Right kidney (tissue), 9 donors: Measurements from ENCODE around the gene TBC1D3H.
"Not testable (repeated sequence)": the region's sequence is repeated elsewhere in the genome, so short reads cannot be mapped to it uniquely, and the experiment has no call there.

Experiments
- DNase-seq: peaks from one replicate; pipeline ENCODE4 v3.0.0-alpha.2; 2016
- long read RNA-seq, 8 donors: transcript quantifications; one replicate each; lab custom pipeline, GENCODE V29; 2026

TBC1D3H gene
- long read RNA-seq, donor 1 = 0 reads
- long read RNA-seq, donor 2 = 0 reads
- long read RNA-seq, donor 3 = 0 reads
- long read RNA-seq, donor 4 = 0 reads
- long read RNA-seq, donor 5 = 0 reads
- long read RNA-seq, donor 6 = 0 reads
- long read RNA-seq, donor 7 = 0 reads
- long read RNA-seq, donor 8 = 0 reads

GRCh38 chr17:36388385-36389245, at the start of gene TBC1D3H:
TBC1D3H (minus strand) TSS chr17:36388435; CDS start chr17:36386895, 1,540 bp downstream.
- not testable (repeated sequence) for DNase-seq

- DNase-seq = not testable (repeated sequence)
Observed at GRCh38 chr17:36428891-36429290, 40.7 kb upstream of the TBC1D3H start.

GRCh38 chr17:36415180-36415941, 27.1 kb upstream of the TBC1D3H start:
- DNase-seq = not testable (repeated sequence)

- not testable (repeated sequence) for DNase-seq
Observed at GRCh38 chr17:36390943-36391645, 2.9 kb upstream of the TBC1D3H start.

- DNase-seq = not testable (repeated sequence)
Observed at GRCh38 chr17:36375938-36376337, 12.3 kb downstream of the TBC1D3H start.

- DNase-seq = not testable (repeated sequence)
Observed at GRCh38 chr17:36362496-36362895, 25.7 kb downstream of the TBC1D3H start.
